ENCODE data around the gene UBE3A. TPM values are rescaled to one million over a fixed set of nuclear protein-coding genes. Genes with fewer than 3 reads are reported as not detected.

UBE3A gene
- total and polyA plus RNA-seq, 2 experiments from 2014 or later = 85.5 to 96.7 TPM

DNA sequence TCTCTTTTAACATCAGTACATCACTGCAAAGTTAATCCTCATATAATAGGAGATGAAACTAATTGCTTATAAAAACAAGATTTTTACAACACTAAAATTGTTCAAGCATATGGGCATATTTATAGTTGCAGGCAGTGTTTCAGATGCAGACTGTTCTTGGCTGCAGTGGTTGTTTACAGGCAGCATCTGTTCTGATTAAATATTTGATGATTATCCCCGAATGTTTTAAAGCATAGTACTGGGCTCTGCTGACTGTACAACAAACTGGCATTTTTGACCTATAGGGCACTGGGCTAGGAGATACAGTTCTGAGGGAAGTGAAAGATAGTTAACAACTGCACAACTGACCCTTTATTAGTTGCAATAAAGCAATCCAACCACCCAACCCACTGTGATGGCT is 113.6 kb downstream of the UBE3A start:
- WGBS (ENCODE audit: low lambda C conversion rate, missing lambda C conversion rate) = 71% methylated on average over 1 of the region's 1 CpG

DNA sequence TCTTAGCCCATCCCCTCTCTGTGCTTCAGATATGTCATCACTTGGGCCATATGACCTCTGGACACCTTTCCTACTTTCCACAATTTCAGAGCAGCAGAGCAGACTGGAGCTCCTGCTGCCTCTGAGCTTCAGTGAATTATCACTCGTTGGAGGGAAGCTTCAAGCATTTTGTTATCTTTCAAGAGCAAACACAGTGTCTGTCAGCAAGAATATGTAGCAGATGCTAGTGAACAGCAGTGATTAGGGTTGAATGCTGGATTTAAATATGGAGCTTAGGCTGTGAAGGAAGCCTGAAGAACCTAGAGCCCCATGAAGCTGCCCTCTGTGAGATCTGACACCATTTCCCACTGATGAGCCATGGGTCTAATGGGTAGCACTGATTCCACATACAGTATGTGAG is 115.4 kb downstream of the UBE3A start:
- H3K4me2 ChIP-seq = no peak overlapping the region
- H3K79me2 ChIP-seq = no peaks in the 10 kb centered on the region
- 62% methylated on average over 1 of the region's 1 CpG for WGBS (ENCODE audit: low lambda C conversion rate, missing lambda C conversion rate)
- H3K36me3 ChIP-seq (replicated peaks; ENCODE audit: insufficient read depth, low read depth) = no peaks in the 10 kb centered on the region
- peaks cover 6% of the 10 kb centered on the region for H3K4me1 ChIP-seq (ENCODE audit: insufficient read depth)
- no peak overlapping the region for H3K27ac ChIP-seq
- DNase-seq (ENCODE audit: low spot score) = no peak
- TF ChIP-seq EZH2phosphoT487 (IDR thresholded peaks at IDR 0.05; ENCODE audit: low read depth, severe bottlenecking, unreplicated experiment) (no peak), EZH2 (IDR thresholded peaks at IDR 0.05; ENCODE audit: borderline replicate concordance) (no peak)
- TF ChIP-seq, protein P1, sequence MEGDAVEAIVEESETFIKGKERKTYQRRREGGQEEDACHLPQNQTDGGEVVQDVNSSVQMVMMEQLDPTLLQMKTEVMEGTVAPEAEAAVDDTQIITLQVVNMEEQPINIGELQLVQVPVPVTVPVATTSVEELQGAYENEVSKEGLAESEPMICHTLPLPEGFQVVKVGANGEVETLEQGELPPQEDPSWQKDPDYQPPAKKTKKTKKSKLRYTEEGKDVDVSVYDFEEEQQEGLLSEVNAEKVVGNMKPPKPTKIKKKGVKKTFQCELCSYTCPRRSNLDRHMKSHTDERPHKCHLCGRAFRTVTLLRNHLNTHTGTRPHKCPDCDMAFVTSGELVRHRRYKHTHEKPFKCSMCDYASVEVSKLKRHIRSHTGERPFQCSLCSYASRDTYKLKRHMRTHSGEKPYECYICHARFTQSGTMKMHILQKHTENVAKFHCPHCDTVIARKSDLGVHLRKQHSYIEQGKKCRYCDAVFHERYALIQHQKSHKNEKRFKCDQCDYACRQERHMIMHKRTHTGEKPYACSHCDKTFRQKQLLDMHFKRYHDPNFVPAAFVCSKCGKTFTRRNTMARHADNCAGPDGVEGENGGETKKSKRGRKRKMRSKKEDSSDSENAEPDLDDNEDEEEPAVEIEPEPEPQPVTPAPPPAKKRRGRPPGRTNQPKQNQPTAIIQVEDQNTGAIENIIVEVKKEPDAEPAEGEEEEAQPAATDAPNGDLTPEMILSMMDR (IDR thresholded peaks at IDR 0.05; ENCODE audit: poor library complexity) = no peak
- H2AFZ ChIP-seq = no peak overlapping the region
- no peak overlapping the region for H3K4me3 ChIP-seq
- H3K9me3 ChIP-seq (ENCODE audit: low read depth) = peaks cover 6% of the 10 kb centered on the region
- no peaks in the 10 kb centered on the region for H4K20me1 ChIP-seq (ENCODE audit: insufficient read depth, poor library complexity, severe bottlenecking)
- no peaks in the 10 kb centered on the region for H3K27me3 ChIP-seq
- H3K9me2 ChIP-seq (replicated peaks; ENCODE audit: insufficient read depth) = no peaks in the 10 kb centered on the region

More for the DNA sequence above, 113.6 kb downstream of the UBE3A start:
- DNase-seq (ENCODE audit: low spot score) = no peak
- H3K9me2 ChIP-seq (replicated peaks; ENCODE audit: insufficient read depth) = no peaks in the 10 kb centered on the region
- TF ChIP-seq EZH2 (IDR thresholded peaks at IDR 0.05; ENCODE audit: borderline replicate concordance) = no peak
- no peak for TF ChIP-seq EZH2phosphoT487 (IDR thresholded peaks at IDR 0.05; ENCODE audit: low read depth, severe bottlenecking, unreplicated experiment)
- TF ChIP-seq, protein P1 (IDR thresholded peaks at IDR 0.05; ENCODE audit: poor library complexity) = no peak
- H3K36me3 ChIP-seq (replicated peaks; ENCODE audit: insufficient read depth, low read depth) = no peaks in the 10 kb centered on the region
- no peaks in the 10 kb centered on the region for H3K27me3 ChIP-seq
- no peak overlapping the region for H3K27ac ChIP-seq
- peaks cover 14% of the 10 kb centered on the region for H3K4me1 ChIP-seq (ENCODE audit: insufficient read depth)
- no peak overlapping the region for H3K4me3 ChIP-seq
- no peaks in the 10 kb centered on the region for H4K20me1 ChIP-seq (ENCODE audit: insufficient read depth, poor library complexity, severe bottlenecking)
- no peaks in the 10 kb centered on the region for H3K79me2 ChIP-seq
- H3K4me2 ChIP-seq = no peak overlapping the region
- H2AFZ ChIP-seq = no peak overlapping the region
- peaks cover 6% of the 10 kb centered on the region for H3K9me3 ChIP-seq (ENCODE audit: low read depth)

DNA sequence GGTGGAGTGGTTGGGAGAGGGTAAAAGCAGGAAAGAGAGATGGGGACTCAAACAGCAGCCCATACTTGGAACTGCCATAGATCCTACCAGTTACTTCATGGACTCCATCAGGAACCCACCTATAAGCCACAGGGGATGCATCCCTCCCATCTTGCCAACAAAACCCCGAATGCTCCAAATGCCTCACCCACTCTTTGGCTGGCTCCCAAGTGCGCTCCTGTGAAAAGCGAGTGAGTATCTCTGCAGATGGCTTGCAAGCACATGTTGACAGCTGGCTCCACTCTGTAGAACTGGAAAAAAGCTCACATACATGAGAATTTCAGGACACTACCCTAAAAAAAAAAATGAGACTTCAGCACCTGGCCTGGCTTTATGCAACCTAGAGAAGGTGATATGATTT is 151.0 kb downstream of the UBE3A start:
- Histone ChIP-seq H3K9me2 (replicated peaks; ENCODE audit: insufficient read depth) (no peaks in the 10 kb centered on the region), H3K27ac (no peak overlapping the region), H3K9me3 (ENCODE audit: low read depth) (no peaks in the 10 kb centered on the region), H3K27me3 (no peaks in the 10 kb centered on the region), H3K4me1 (ENCODE audit: insufficient read depth) (no peaks in the 10 kb centered on the region), H3K4me2 (no peak overlapping the region), H3K4me3 (no peak overlapping the region), H4K20me1 (ENCODE audit: insufficient read depth, poor library complexity, severe bottlenecking) (no peaks in the 10 kb centered on the region), H3K79me2 (no peaks in the 10 kb centered on the region), H3K36me3 (replicated peaks; ENCODE audit: insufficient read depth, low read depth) (no peaks in the 10 kb centered on the region), H2AFZ (no peak overlapping the region)
- 76% methylated on average over 3 of the region's 3 CpGs for WGBS (ENCODE audit: low lambda C conversion rate, missing lambda C conversion rate)
- no peak for DNase-seq (ENCODE audit: low spot score)
- TF ChIP-seq, protein P1 (IDR thresholded peaks at IDR 0.05; ENCODE audit: poor library complexity) = no peak
- no peak for TF ChIP-seq EZH2phosphoT487 (IDR thresholded peaks at IDR 0.05; ENCODE audit: low read depth, severe bottlenecking, unreplicated experiment)
- no peak for TF ChIP-seq EZH2 (IDR thresholded peaks at IDR 0.05; ENCODE audit: borderline replicate concordance)
